Prostate gland (tissue), 2 donors: ENCODE results near the gene ANKRD23.
"Not testable (repeated sequence)": the region's sequence is repeated elsewhere in the genome, so short reads cannot be mapped to it uniquely, and the experiment has no call there.

ENCODE experiments used
- POLR2A ChIP-seq: fragments of 450-650 bp; IDR thresholded peaks from one replicate; pipeline ENCODE4 v1.6.1; 2016; ENCODE audit warnings: antibody characterized with exemption, mild to moderate bottlenecking
- POLR2AphosphoS5 ChIP-seq: sonication (generic); formaldehyde crosslinking; IDR thresholded peaks from one replicate; pipeline ENCODE4 v1.6.1; 2017; ENCODE audit warnings: antibody characterized with exemption
- TF ChIP-seq, protein P1 (sequence below), 4 experiments: fragments of 200-600 bp in 2 of 4; fragments of 450-650 bp in 2 of 4; sonication (generic) in 2 of 4; IDR thresholded peaks; 1 replicate in 3 of 4; 2 replicates in 1 of 4; pipeline ENCODE4 v1.5.1; 2016 to 2019; ENCODE audit warnings: antibody characterized with exemption in 4 of 4, mild to moderate bottlenecking in 2 of 4, moderate library complexity in 2 of 4

GRCh38 chr2:96796497-96796896 is 47.3 kb downstream of the ANKRD23 start:
- TF ChIP-seq POLR2A, POLR2AphosphoS5: not testable (repeated sequence)
- TF ChIP-seq, protein P1, sequence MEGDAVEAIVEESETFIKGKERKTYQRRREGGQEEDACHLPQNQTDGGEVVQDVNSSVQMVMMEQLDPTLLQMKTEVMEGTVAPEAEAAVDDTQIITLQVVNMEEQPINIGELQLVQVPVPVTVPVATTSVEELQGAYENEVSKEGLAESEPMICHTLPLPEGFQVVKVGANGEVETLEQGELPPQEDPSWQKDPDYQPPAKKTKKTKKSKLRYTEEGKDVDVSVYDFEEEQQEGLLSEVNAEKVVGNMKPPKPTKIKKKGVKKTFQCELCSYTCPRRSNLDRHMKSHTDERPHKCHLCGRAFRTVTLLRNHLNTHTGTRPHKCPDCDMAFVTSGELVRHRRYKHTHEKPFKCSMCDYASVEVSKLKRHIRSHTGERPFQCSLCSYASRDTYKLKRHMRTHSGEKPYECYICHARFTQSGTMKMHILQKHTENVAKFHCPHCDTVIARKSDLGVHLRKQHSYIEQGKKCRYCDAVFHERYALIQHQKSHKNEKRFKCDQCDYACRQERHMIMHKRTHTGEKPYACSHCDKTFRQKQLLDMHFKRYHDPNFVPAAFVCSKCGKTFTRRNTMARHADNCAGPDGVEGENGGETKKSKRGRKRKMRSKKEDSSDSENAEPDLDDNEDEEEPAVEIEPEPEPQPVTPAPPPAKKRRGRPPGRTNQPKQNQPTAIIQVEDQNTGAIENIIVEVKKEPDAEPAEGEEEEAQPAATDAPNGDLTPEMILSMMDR (IDR thresholded peaks at IDR 0.05): not testable (repeated sequence)
